T-helper 2 cell treated with Interferon-gamma antibody and Interleukin-4, amounts not matched to agents 100 ng/mL and 5 ng/mL, for 36 hours (primary cell): ENCODE data around the gene SPNS1. TPM values are rescaled to one million over a fixed set of nuclear protein-coding genes. Genes with fewer than 3 reads are reported as not detected.

Experiments
- intact Hi-C: fragments of 100-400 bp; cut with micrococcal nuclease; formaldehyde crosslinking; loops from one replicate; pipeline ENCODE4 v1.15.1; 2023
- total RNA-seq: library from RNA; stranded (reverse); gene quantifications from 2 replicates; pipeline ENCODE4 v1.2.3, GENCODE V29; 2022

Gene SPNS1
- total RNA-seq, 1 donor from 2014 or later = 26.8 TPM

GRCh38 chr16:29023279-29024277 lies 49.0 kb downstream of the SPNS1 start:
- intact Hi-C loops = no loop called here

GRCh38 chr16:29024278-29024677 lies 49.7 kb downstream of the SPNS1 start:
- intact Hi-C loops = no loop called here

- intact Hi-C loops = no loop called here
These were observed 50.6 kb downstream of the SPNS1 start for GRCh38 chr16:29025218-29025617.

DNA sequence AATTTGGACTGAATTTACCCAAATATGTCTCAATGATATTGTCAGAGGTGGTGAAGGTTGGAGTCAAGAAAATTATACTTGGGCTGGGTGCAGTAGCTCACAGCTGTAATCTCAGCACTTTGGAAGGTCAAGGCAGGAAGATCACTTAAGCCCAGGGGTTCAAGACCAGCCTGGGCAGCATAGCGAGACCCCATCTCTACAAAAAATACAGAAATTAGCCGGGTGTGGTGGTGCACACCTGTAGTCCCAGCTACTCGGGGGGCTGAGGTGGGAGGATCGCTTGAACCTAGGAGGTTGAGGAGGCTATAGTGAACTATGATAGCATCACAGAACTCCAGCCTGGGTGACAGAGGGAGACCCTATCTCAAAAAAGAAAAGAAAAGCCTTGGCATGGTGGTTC lies 51.2 kb downstream of the SPNS1 start:
- intact Hi-C loops = no loop called here

DNA sequence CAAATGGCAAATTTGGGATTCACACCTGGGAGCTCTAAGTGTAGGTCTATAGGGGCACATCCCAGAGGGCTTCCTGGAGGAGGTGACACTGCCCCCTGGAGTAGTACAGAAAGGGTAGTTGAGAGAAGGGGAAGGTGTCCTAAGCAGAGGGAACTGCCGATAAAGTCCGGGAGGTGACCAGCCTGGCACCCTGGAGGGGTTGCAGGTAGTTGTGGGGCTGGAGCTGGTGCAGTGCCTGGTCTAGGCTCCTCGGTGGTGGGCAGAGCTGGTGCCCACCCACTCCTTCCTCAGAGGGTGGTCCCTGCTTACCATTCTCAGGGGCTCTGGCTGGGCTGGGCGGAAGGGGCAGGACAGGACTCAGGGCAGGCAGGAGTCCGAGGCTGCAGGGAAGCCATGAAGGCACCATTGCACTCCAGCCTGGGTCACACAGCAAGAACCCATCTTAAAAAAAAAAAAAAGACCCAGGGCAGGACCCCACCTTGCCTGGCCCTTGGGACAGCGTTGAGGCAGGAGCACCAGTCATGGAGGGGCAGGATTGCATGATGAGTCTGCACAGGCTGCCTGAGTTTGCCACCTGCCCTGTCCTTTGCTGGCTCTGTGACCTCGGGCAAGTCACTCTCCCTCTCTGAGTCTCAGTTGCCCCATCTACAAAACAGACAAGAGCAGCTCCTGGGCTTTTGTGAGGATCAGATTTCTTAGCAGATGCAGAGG lies 54.0 kb downstream of the SPNS1 start:
- intact Hi-C loops = no loop called here

GRCh38 chr16:29029168-29029994 lies 54.8 kb downstream of the SPNS1 start:
- intact Hi-C loops = no loop called here

GRCh38 chr16:29030086-29030840 lies 55.7 kb downstream of the SPNS1 start:
- intact Hi-C loops = no loop called here

Other genes with a start within 250 kb of the SPNS1 start
- 5.4 and 6.3 TPM in 2 replicates for gene NPIPB9, start 223.0 kb upstream of the SPNS1 start, total RNA-seq
- gene ATXN2L, start 151.8 kb upstream of the SPNS1 start, total RNA-seq = 264 and 277 TPM in 2 replicates
- 138 and 143 TPM in 2 replicates for gene TUFM, start 128.4 kb upstream of the SPNS1 start, total RNA-seq
- gene SH2B1, start 110.9 kb upstream of the SPNS1 start, total RNA-seq = 53.8 and 55.1 TPM in 2 replicates
- gene ATP2A1, start 96.3 kb upstream of the SPNS1 start, total RNA-seq = 1.6 and 2.2 TPM in 2 replicates
- 21.5 and 22.4 TPM in 2 replicates for gene RABEP2, start 49.5 kb upstream of the SPNS1 start, total RNA-seq
- not detected in 2 replicates for gene CD19, start 42.8 kb upstream of the SPNS1 start, total RNA-seq
- gene NFATC2IP, start 23.8 kb upstream of the SPNS1 start, total RNA-seq = 127 TPM in 2 replicates
- gene LAT, start 10.3 kb downstream of the SPNS1 start, total RNA-seq = 373 and 384 TPM in 2 replicates